GM18499 (cell line): ENCODE data around the gene PIGS.
"Not testable (repeated sequence)": the region's sequence is repeated elsewhere in the genome, so short reads cannot be mapped to it uniquely, and the experiment has no call there.

ENCODE experiments used
- ATAC-seq: cut with Tn5 transposase; IDR thresholded peaks from one replicate; pipeline ENCODE4 v1.9.1; 2021; ENCODE audit warnings: moderate number of reproducible peaks; ENCODE audit not compliant: insufficient read depth, unreplicated experiment

The PIGS gene

DNA sequence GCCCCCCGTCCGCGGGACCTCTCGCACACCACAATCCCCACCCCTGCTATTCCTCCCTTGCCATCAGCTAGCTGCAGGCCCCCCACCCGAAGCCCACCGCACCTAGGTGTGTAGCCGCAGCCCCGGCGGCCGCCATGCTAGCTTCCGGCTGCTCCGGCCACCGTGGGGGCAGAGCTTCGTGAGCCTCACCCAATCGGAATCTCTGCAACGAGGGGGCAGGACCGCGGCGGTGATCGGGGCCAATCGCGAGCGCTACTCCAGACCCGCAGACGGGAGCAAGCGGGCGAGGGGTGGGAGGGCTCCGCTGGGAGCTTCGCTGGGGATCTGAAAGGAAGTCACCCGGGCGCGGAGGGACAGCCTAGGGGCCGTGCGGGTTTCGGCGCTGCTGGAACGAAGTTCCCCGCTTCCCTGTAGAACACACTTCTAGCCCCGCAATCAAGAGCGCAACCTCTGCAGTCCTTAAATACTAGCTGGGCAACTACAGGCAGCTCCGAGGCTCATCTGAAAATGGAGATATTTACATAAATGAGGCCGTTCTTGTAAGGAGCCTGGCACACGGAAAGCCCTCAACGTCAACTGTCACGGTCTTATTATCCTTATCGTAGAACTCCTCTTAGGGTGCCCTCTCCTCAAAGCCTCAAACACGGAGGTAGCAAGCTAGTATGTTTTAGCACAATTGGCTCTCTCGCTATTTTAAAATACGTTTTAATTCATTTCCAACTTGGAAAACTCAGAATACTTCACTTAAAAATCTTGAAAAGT lies at the start of gene PIGS:
Gene PIGS (minus strand): TSS at position 164 of the 762 bp plus-strand sequence. CDS start 28 bp downstream, at position 136.
- peak; percentile 52 for ATAC-seq

GRCh38 chr17:28620010-28620409 lies 48.7 kb upstream of the PIGS start:
- no peak for ATAC-seq

- ATAC-seq, result no peak
Measured at GRCh38 chr17:28618464-28618863, 47.1 kb upstream of the PIGS start.

DNA sequence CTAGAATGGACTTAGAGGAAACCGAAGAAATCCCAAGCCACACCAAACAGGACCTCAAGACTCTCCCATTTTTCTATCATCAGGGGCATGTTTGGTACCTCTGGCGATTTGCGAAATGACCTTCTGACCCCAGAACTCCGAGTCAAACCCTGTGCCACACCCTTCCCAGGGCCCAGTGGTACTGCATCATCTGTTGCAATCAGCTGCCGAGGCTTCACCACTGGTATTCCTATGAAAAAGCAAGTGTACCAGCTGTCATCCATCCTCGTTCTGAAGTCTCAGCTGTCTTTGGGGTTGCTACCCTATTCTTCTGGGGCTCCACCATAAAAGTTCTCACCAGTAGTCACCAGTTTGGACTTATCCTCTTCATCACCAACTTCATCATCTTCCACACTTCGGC lies 45.0 kb upstream of the PIGS start:
- ATAC-seq, result no peak

DNA sequence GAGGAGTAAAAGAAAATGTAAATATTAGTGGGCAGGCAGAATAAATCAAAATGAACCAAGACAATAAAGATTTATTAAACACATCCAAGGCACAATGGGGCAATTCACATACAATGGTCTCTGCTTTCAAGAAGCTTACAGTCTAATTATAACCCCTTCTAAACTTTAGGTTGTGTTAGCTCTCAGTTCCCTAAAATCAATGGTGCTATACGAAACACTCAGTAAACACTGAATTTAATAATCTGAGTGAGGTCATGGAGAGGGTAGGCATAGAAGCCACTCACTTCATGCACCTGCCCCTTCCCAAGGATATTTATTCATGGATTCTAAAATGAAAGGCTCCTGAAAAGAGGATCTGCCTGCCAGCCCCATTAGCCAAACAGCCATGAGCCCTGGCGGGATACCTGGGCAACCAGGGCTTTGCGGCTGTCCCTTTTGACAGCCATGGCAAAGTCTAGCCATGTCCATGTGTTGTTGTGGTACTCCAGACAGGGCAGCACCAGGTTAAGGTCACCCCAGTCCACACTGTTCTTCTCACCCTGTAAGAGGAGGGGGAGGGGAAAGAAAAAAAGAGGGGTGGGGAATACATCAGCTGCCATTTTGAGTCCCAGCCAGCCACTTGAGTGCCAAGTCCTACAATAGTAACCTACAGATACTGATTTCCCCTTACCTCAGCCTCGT lies 44.1 kb upstream of the PIGS start:
- ATAC-seq, result no peak

DNA sequence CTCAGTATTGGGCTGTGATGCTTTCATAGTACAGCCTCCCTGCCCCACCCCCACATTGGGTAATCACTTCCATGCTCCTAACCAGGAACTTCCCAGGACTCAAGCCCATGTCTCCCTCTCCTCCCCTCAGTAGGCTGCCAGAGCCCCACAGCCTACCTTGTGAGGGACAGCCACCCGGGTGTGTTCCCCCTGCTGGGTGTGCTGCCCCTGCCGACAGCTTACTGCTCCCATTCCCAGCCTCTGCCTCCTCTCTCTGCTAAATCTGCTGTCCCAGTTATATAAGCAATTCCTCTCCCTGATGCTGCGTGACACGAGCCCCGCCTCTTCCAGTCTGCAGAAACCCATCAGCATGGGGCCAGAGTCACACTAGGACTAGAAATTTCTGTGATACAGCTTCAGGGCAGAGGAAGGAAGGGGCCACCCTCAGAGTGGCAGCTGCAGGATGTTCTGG lies 42.6 kb upstream of the PIGS start, which contains the start of gene RSKR:
Gene RSKR (minus strand): TSS at position 255 of the 451 bp plus-strand sequence. CDS start 24 bp downstream, at position 231.
- ATAC-seq, result no peak

- no peak for ATAC-seq
Measured at GRCh38 chr17:28612936-28613872, 41.9 kb upstream of the PIGS start.

- ATAC-seq, result no peak
Measured at GRCh38 chr17:28612531-28612930, 41.2 kb upstream of the PIGS start.

DNA sequence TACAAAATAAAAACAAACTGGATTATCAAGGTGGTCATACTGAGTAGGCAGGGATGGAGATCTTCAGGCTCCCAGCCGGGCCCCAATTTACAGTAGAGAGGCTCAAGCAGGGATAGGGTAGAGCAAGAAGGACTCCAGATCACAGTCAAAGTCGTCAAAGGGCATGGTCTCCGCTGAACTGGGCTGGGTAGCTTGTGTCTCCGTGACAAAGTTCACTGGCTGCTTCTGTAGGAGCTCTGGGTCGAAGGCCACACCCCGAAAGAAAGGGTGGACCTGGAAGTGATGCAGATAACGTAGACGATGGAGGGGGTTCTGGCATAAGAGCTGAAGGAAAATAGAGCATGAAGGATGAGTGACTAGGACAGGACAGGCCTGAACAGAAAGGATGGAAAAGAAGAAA lies 39.1 kb upstream of the PIGS start:
- no peak for ATAC-seq

DNA sequence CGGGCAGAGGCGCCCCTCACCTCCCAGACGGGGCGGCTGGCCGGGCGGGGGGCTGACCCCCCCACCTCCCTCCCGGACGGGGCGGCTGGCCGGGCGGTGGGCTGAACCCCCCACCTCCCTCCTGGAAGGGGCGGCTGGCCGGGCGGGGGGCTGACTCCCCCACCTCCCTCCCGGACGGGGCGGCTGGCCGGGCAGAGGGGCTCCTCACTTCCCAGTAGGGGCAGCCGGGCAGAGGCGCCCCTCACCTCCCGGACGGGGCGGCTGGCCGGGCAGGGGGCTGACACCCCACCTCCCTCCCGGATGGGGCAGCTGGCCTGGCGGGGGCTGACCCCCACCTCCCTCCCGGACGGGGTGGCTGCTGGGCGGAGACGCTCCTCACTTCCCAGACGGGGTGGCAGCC lies 32.7 kb upstream of the PIGS start:
- ATAC-seq, result not testable (repeated sequence)

GRCh38 chr17:28599311-28600184 lies 28.2 kb upstream of the PIGS start:
- ATAC-seq, result no peak

GRCh38 chr17:28598799-28599310 lies 27.5 kb upstream of the PIGS start, which contains the start of gene SPAG5:
TSS of gene SPAG5 (minus strand) at chr17:28599025. CDS start at chr17:28598946, 79 bp downstream.
- ATAC-seq, result no peak

DNA sequence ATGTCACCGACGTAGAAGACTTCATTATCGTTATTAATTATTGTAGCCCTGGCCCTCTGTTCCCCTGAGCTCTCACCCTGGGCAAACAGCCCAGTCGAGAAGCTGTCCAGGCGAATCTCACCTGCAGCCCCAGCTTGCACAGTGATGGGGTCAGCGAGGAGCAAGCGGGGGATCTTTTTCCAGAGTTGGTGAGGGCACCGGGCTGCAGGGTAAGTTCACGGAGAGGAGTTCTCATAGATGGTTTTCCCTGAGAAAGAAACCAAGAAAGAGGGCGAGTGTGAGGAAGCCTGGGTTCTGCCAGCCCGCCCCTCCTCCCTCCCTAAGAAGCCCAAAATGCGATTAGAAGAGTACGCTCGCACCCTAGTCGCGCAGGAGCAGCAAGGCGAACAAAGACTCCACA lies 27.1 kb upstream of the PIGS start:
- no peak for ATAC-seq

GRCh38 chr17:28597606-28598383 lies 26.5 kb upstream of the PIGS start:
- no peak for ATAC-seq

GRCh38 chr17:28592260-28592659 lies 20.9 kb upstream of the PIGS start:
- ATAC-seq, result no peak

- no peak for ATAC-seq
Measured at GRCh38 chr17:28585851-28586250, 14.5 kb upstream of the PIGS start.

DNA sequence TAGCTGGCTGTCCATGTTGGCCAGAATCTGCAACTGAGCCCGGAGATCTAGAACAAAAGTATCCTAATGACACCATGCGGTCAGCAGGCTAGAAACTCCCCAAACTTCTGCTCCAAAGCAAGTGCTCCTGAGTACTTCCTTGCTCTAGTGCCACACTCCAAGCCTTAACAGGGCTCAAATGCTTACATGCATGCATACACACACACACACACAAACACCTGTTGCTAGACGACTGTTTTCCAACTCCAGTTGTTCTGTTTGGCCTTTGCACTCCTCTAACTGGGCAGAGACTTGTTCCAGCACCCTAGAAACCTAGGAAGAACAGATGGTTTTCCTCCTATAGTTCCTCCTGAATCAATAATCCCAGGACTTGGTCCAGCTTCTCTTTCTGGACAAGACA lies 13.1 kb upstream of the PIGS start:
- no peak for ATAC-seq

DNA sequence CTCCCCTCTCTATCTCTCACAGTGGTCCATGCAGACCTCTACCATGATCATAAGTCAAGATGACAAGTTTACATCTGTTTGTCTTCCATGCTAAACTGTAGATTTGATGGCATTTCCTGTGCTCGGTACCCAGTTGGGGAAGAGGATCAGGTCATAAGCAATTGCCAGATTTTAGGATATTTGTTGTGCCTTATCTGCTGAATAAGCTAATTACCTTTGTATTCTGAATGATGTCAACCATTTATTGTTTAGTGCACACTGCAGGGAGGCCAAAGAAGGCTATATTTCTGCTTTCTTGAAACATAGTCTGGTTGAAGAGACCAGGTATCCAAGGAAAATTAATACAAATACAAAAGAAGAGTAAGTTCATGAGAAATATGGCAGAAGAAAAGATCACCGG lies 11.2 kb upstream of the PIGS start:
- no peak for ATAC-seq

DNA sequence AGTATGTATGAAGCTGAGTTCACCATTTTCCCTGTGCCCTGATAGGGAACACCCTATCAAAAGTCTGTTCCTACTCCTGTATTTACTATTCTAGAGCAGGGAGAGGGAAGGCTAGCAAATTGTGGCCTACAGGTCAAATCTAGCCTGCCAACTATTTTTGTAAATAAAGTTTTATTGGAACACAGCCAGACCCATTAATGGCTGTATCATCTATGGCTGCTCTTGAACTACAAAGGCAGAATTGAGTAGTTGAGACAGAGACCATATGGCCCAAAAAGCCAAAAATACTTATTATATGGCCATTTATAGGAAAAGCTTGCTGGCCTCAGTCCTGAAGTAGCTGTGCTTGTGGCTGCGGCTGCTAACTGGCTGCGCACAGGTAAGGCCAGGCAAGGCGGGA lies 9.6 kb upstream of the PIGS start:
- no peak for ATAC-seq
